H1 (cell line): Measurements from ENCODE around the gene SOX6. TPM values are rescaled to one million over a fixed set of nuclear protein-coding genes. Genes with fewer than 3 reads are reported as not detected.

Experiments used
- CTCF ChIA-PET: fragments of 300-600 bp; sonication (Branson Sonifier 250); formaldehyde crosslinking; loops from one replicate; lab custom pipeline; 2021; ENCODE audit not compliant: partially characterized antibody; lab: Charles Lee
- POLR2A ChIA-PET: fragments of 300-600 bp; sonication (Branson Sonifier 250); formaldehyde crosslinking; loops from one replicate; lab custom pipeline; 2021; ENCODE audit warnings: inconsistent platforms; ENCODE audit not compliant: partially characterized antibody; lab: Charles Lee
- DNase-seq, 2 experiments: peaks; one replicate each; pipeline versions ENCODE4 v3.0.0 to v3.0.0-alpha.2; 2010 to 2022; ENCODE audit warnings: low spot score in 2 of 2, low read depth in 1 of 2, mixed read lengths in 1 of 2
- FAIRE-seq: peaks from 2 replicates; lab custom pipeline; 2011; peaks lifted over from hg19 to GRCh38; lab: Jason Lieb, UNC
- H2AFZ ChIP-seq: 2 replicates; pipeline ENCODE4 v1.8.1; 2012; ENCODE audit warnings: low read length, inconsistent platforms
- H2AK5ac ChIP-seq: 2 replicates; pipeline ENCODE4 v1.6.1; 2013; ENCODE audit warnings: low read depth, low read length
- H2BK120ac ChIP-seq: replicated peaks from 2 replicates; pipeline ENCODE3; 2013; ENCODE audit warnings: low read depth, low read length, inconsistent platforms
- H2BK12ac ChIP-seq: 2 replicates; pipeline ENCODE4 v1.6.1; 2013; ENCODE audit warnings: low read depth, low read length
- H2BK15ac ChIP-seq: 2 replicates; pipeline ENCODE4 v1.6.1; 2013; ENCODE audit warnings: low read length
- H2BK20ac ChIP-seq: 2 replicates; pipeline ENCODE4 v1.6.1; 2013; ENCODE audit warnings: low read length
- H2BK5ac ChIP-seq: 2 replicates; pipeline ENCODE4 v1.6.1; 2013; ENCODE audit warnings: low read depth, low read length
- H3K14ac ChIP-seq: 2 replicates; pipeline ENCODE4 v1.6.1; 2013; ENCODE audit warnings: inconsistent platforms; ENCODE audit not compliant: insufficient read length
- H3K18ac ChIP-seq: 2 replicates; pipeline ENCODE4 v1.6.1; 2013; ENCODE audit warnings: low read length; ENCODE audit errors: extremely low read depth
- H3K23ac ChIP-seq: 2 replicates; pipeline ENCODE4 v1.6.1; 2013; ENCODE audit warnings: inconsistent platforms; ENCODE audit not compliant: insufficient read length
- H3K23me2 ChIP-seq: 2 replicates; pipeline ENCODE4 v1.6.1; 2013; ENCODE audit warnings: low read depth, low read length
- H3K27ac ChIP-seq: 2 replicates; pipeline ENCODE4 v1.6.1; 2011; ENCODE audit warnings: low read depth, low read length, inconsistent platforms
- H3K27me3 ChIP-seq, 4 experiments: replicated peaks in 1 of 4; 1 replicate in 1 of 4; 2 replicates in 3 of 4; pipeline versions ENCODE4 v1.6.1 to v1.8.1; 2011 to 2013; ENCODE audit warnings: low read length in 3 of 4, mild to moderate bottlenecking in 3 of 4, inconsistent platforms in 2 of 4, mixed read lengths in 2 of 4, moderate library complexity in 1 of 4; ENCODE audit not compliant: control insufficient read depth in 3 of 4, insufficient read depth in 3 of 4; ENCODE audit errors: extremely low read depth in 1 of 4
- H3K36me3 ChIP-seq, 4 experiments: 2 replicates each; pipeline versions ENCODE4 v1.6.1 to v1.8.1; 2011 to 2013; ENCODE audit warnings: mild to moderate bottlenecking in 4 of 4, low read length in 3 of 4, moderate library complexity in 2 of 4, control low read depth in 1 of 4, inconsistent platforms in 1 of 4; ENCODE audit not compliant: insufficient read depth in 4 of 4, control insufficient read depth in 2 of 4
- H3K4ac ChIP-seq: replicated peaks from 2 replicates; pipeline ENCODE3; 2013; ENCODE audit warnings: low read length, low read depth, mixed read lengths, inconsistent platforms; ENCODE audit not compliant: insufficient read length
- H3K4me1 ChIP-seq, 4 experiments: replicated peaks in 1 of 4; 1 replicate in 1 of 4; 2 replicates in 3 of 4; pipeline versions ENCODE4 v1.6.1 to v1.8.1; 2011 to 2013; ENCODE audit warnings: low read length in 3 of 4, inconsistent platforms in 2 of 4, mixed read lengths in 1 of 4; ENCODE audit not compliant: insufficient read depth in 4 of 4, control insufficient read depth in 3 of 4
- H3K4me2 ChIP-seq, 2 experiments: 2 replicates each; pipeline versions ENCODE4 v1.6.1 to v1.8.1; 2011 to 2013; ENCODE audit warnings: low read depth in 2 of 2, low read length in 2 of 2, control low read depth in 1 of 2, inconsistent platforms in 1 of 2, mild to moderate bottlenecking in 1 of 2; ENCODE audit not compliant: insufficient read depth in 1 of 2
- H3K4me3 ChIP-seq, 4 experiments: fragments of 200-600, 300-600 bp in 1 of 4; sonication (generic), shearing (Covaris generic), sonication (Bioruptor Twin) in 1 of 4; 2 replicates each; pipeline versions ENCODE4 v1.5.1 to v1.8.1; 2011 to 2016; ENCODE audit warnings: low read length in 4 of 4, low read depth in 3 of 4, control low read depth in 2 of 4, inconsistent platforms in 2 of 4, mild to moderate bottlenecking in 2 of 4, mixed read lengths in 1 of 4, moderate library complexity in 1 of 4; ENCODE audit not compliant: insufficient read depth in 2 of 4; ENCODE audit errors: extremely low read depth in 1 of 4
- H3K56ac ChIP-seq: replicated peaks from 2 replicates; pipeline ENCODE3; 2013; ENCODE audit warnings: low read depth, mild to moderate bottlenecking, mixed read lengths, low read length, inconsistent platforms; ENCODE audit not compliant: insufficient read length
- H3K79me1 ChIP-seq: 2 replicates; pipeline ENCODE4 v1.6.1; 2013; ENCODE audit warnings: low read depth, low read length, control low read depth
- H3K79me2 ChIP-seq, 2 experiments: 2 replicates each; pipeline versions ENCODE4 v1.6.1 to v1.8.1; 2012 to 2013; ENCODE audit warnings: low read length in 2 of 2, mild to moderate bottlenecking in 2 of 2, inconsistent platforms in 1 of 2; ENCODE audit not compliant: insufficient read depth in 2 of 2, control insufficient read depth in 1 of 2
- H3K9ac ChIP-seq, 4 experiments: replicated peaks in 1 of 4; 1 replicate in 1 of 4; 2 replicates in 3 of 4; pipeline versions ENCODE4 v1.6.1 to v1.8.1; 2011 to 2013; ENCODE audit warnings: low read depth in 3 of 4, low read length in 3 of 4, control low read depth in 2 of 4, mild to moderate bottlenecking in 2 of 4, moderate library complexity in 2 of 4, inconsistent platforms in 1 of 4; ENCODE audit errors: extremely low read depth in 1 of 4
- H3K9me3 ChIP-seq, 2 experiments: 2 replicates each; pipeline versions ENCODE4 v1.6.1 to v1.8.1; 2012 to 2013; ENCODE audit warnings: mild to moderate bottlenecking in 2 of 2, moderate library complexity in 2 of 2, control low read depth in 1 of 2, inconsistent platforms in 1 of 2, low read depth in 1 of 2, low read length in 1 of 2, mixed read lengths in 1 of 2; ENCODE audit not compliant: insufficient read depth in 2 of 2
- H4K20me1 ChIP-seq, 2 experiments: replicated peaks in 1 of 2; 2 replicates each; pipeline versions ENCODE3 to v1.8.1; 2011 to 2013; ENCODE audit warnings: inconsistent platforms in 2 of 2, low read length in 2 of 2, mild to moderate bottlenecking in 1 of 2; ENCODE audit not compliant: insufficient read depth in 2 of 2, control insufficient read depth in 1 of 2
- H4K5ac ChIP-seq: 2 replicates; pipeline ENCODE4 v1.6.1; 2013; ENCODE audit warnings: low read length, low read depth, mixed read lengths, inconsistent platforms; ENCODE audit not compliant: insufficient read length
- H4K8ac ChIP-seq: 2 replicates; pipeline ENCODE4 v1.8.0; 2013; ENCODE audit warnings: mild to moderate bottlenecking, moderate library complexity, low read length, inconsistent platforms; ENCODE audit not compliant: insufficient read depth; ENCODE audit errors: extremely low read depth
- H4K91ac ChIP-seq: replicated peaks from 2 replicates; pipeline ENCODE3; 2013; ENCODE audit warnings: low read length, mixed read lengths, inconsistent platforms; ENCODE audit not compliant: insufficient read length
- BACH1 ChIP-seq: IDR thresholded peaks from 2 replicates; pipeline ENCODE4 v1.6.1; 2012; ENCODE audit warnings: low read length, improper control_type of control experiment
- PHF8 ChIP-seq: fragments of 200-600 bp; sonication (generic); conservative IDR thresholded peaks from 2 replicates; pipeline ENCODE4 v1.7.1; 2012; ENCODE audit warnings: low read depth, mild to moderate bottlenecking, inconsistent platforms, low read length, moderate library complexity
- TEAD4 ChIP-seq: IDR thresholded peaks from 2 replicates; pipeline ENCODE4 v1.6.1; 2012; ENCODE audit warnings: low read depth, low read length, inconsistent platforms, mixed read lengths
- WGBS, 2 experiments: shearing (Covaris generic) in 1 of 2; methylation state at CpG; one replicate each; pipeline versions ENCODE4 v1.1.6 to v1.1.7; 2013 to 2015; ENCODE audit warnings: low lambda C conversion rate in 2 of 2, mixed read lengths in 2 of 2, inconsistent platforms in 1 of 2, low coverage in 1 of 2, missing lambda C conversion rate in 1 of 2; ENCODE audit not compliant: insufficient replicate concordance in 2 of 2, insufficient coverage in 1 of 2, insufficient read length in 1 of 2; ENCODE audit errors: extremely low coverage in 1 of 2, missing lambda C conversion rate in 1 of 2; 5-methylcytosine and 5-hydroxymethylcytosine counted together
- polyA plus RNA-seq, 7 experiments: library from polyadenylated mRNA; depleted of rRNA in 3 of 7; stranded (reverse) in 5 of 7; unstranded in 2 of 7; fragments of >200 nt in 5 of 7; fragments of 200-250 nt in 2 of 7; gene quantifications; 1 replicate in 5 of 7; 2 replicates in 1 of 7; 4 replicates in 1 of 7; pipeline versions ENCODE4 v1.2.1 to v1.2.3, GENCODE V29; 2011 to 2013; ENCODE audit warnings: missing spikeins in 2 of 7, mixed read lengths in 2 of 7
- total RNA-seq: library from RNA; stranded (reverse); fragmentation: NEBNext Ultra II Directional; extraction: Animal tissue kit (Norgen Biotek cat#: 25700); gene quantifications from 2 replicates; pipeline ENCODE4 v1.2.1, GENCODE V29; 2021
- TF ChIP-seq, protein P1 (sequence below): IDR thresholded peaks from 2 replicates; pipeline ENCODE4 v1.6.1; 2012; ENCODE audit warnings: inconsistent platforms

SOX6 gene
- total and polyA plus RNA-seq, 2 of the 8 experiments (the other 6 are each of a cell fraction or from before 2014, with no cell fraction given): 0.09 TPM; not detected in 1

DNA sequence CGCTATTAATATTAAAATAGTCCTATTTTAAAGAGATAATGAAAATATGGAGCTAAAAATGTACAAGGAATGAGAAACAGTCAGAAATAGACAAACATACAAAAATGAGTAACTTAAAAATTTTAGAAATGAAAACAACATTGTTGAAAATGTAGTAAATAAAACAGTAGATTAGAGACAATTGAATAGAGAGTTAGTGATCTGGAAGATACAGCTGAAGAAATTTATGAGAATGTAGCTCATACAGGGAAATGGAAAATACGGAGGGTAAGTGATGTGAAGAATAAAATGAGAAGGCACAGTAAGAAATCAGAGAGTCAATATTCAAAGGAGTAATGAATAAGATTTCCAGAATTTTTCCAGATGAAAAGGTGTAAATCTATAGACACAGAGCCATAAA, 424.8 kb downstream of the SOX6 start:
- no peak overlapping the region for H2BK12ac ChIP-seq
- no peak overlapping the region for H3K56ac ChIP-seq
- no peaks in the 10 kb centered on the region for H3K23me2 ChIP-seq
- no peak overlapping the region for H4K5ac ChIP-seq
- H3K4ac ChIP-seq: no peak overlapping the region
- no peak for DNase-seq
- H3K4me1 ChIP-seq: no peaks in the 10 kb centered on the region
- POLR2A ChIA-PET: no interaction called here
- whole genome bisulfite sequencing, 2 experiments: 95% methylated on average over 2 of the region's 2 CpGs; no CpG with 5 or more reads in 1 of the 2 experiments
- no peak overlapping the region for H2BK20ac ChIP-seq
- no peak overlapping the region for H2BK120ac ChIP-seq
- H3K79me1 ChIP-seq: no peaks in the 10 kb centered on the region
- H3K23ac ChIP-seq: no peak overlapping the region
- H4K20me1 ChIP-seq: no peaks in the 10 kb centered on the region
- no peak overlapping the region for H4K8ac ChIP-seq
- H3K9ac ChIP-seq: no peak overlapping the region
- H2AK5ac ChIP-seq: no peak overlapping the region
- H3K4me2 ChIP-seq: no peak overlapping the region
- H3K27ac ChIP-seq: no peak overlapping the region
- no peaks in the 10 kb centered on the region; a peak in 1 of 7 replicates for H3K27me3 ChIP-seq
- FAIRE-seq: no peak
- H4K91ac ChIP-seq: no peak overlapping the region
- H3K79me2 ChIP-seq: no peaks in the 10 kb centered on the region
- H3K4me3 ChIP-seq: no peak overlapping the region
- no peak overlapping the region for H2BK15ac ChIP-seq
- H3K36me3 ChIP-seq: no peaks in the 10 kb centered on the region
- H2AFZ ChIP-seq: no peak overlapping the region
- H3K18ac ChIP-seq: no peak overlapping the region
- no peak overlapping the region for H2BK5ac ChIP-seq
- no peak overlapping the region for H3K14ac ChIP-seq
- CTCF ChIA-PET: interaction anchor here (1.2 to 3.8 kb wide), 2 partner anchors 8 to 9 kb away, joined by 5 to 16 read pairs; no protein-coding TSS in a partner anchor
- H3K9me3 ChIP-seq: peaks cover 0 to 4% of the 10 kb centered on the region in 2 experiments; a peak in 1 of 4 replicates
- TF ChIP-seq PHF8 (no peak), TEAD4 (no peak), BACH1 (no peak)
- TF ChIP-seq, protein P1, sequence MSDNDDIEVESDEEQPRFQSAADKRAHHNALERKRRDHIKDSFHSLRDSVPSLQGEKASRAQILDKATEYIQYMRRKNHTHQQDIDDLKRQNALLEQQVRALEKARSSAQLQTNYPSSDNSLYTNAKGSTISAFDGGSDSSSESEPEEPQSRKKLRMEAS: no peak
